OCI-LY7 (cell line): Measurements from ENCODE around the gene KCNA4.
A peak's percentile ranks its signal among the peaks of the same experiment; 100 is the strongest.

Experiments used
- EZH2phosphoT487 ChIP-seq: fragments of 200-600 bp; sonication (generic); IDR thresholded peaks from 2 replicates; pipeline ENCODE4 v1.6.1; 2018; ENCODE audit warnings: low read depth, borderline replicate concordance, mild to moderate bottlenecking, mixed run types, antibody characterized with exemption, low read length, moderate library complexity, mixed read lengths
- TF ChIP-seq, protein P1 (sequence below): fragments of 200-600 bp; sonication (generic); conservative IDR thresholded peaks from 2 replicates; pipeline ENCODE4 v1.5.1; 2014; ENCODE audit warnings: mild to moderate bottlenecking, antibody characterized with exemption, low read length, moderate library complexity, mixed read lengths

DNA sequence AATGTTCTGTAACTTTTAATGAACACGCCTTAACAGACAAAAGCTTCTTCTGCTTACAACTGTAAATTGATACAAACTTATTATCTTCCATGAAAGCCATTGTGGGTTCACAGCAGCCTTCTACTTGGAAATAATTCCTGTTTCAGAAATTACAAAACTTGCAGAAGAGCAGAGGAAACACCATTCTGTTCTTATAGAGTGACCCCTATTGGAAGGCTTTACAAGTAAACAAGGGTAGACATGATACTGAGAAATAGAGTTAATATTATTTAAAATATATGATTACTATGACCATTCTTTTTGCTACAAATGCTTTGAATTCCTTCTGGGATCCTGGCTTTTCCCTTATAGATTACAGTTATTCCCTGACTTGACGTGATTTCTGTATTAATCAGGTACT is 32.4 kb upstream of the KCNA4 start:
- TF ChIP-seq, protein P1, sequence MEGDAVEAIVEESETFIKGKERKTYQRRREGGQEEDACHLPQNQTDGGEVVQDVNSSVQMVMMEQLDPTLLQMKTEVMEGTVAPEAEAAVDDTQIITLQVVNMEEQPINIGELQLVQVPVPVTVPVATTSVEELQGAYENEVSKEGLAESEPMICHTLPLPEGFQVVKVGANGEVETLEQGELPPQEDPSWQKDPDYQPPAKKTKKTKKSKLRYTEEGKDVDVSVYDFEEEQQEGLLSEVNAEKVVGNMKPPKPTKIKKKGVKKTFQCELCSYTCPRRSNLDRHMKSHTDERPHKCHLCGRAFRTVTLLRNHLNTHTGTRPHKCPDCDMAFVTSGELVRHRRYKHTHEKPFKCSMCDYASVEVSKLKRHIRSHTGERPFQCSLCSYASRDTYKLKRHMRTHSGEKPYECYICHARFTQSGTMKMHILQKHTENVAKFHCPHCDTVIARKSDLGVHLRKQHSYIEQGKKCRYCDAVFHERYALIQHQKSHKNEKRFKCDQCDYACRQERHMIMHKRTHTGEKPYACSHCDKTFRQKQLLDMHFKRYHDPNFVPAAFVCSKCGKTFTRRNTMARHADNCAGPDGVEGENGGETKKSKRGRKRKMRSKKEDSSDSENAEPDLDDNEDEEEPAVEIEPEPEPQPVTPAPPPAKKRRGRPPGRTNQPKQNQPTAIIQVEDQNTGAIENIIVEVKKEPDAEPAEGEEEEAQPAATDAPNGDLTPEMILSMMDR: 0 out of 2 replicates have a peak, but pooled peaks have one; percentile 16
- no peak for TF ChIP-seq EZH2phosphoT487
